GM04503 (cell line): ENCODE measurements around the gene PLXNA4.
"Not testable (repeated sequence)": the region's sequence is repeated elsewhere in the genome, so short reads cannot be mapped to it uniquely, and the experiment has no call there.

Experiments used
- DNase-seq: peaks from one replicate; pipeline ENCODE4 v3.0.0-alpha.2; 2012; ENCODE audit warnings: low read depth

The PLXNA4 gene

DNA sequence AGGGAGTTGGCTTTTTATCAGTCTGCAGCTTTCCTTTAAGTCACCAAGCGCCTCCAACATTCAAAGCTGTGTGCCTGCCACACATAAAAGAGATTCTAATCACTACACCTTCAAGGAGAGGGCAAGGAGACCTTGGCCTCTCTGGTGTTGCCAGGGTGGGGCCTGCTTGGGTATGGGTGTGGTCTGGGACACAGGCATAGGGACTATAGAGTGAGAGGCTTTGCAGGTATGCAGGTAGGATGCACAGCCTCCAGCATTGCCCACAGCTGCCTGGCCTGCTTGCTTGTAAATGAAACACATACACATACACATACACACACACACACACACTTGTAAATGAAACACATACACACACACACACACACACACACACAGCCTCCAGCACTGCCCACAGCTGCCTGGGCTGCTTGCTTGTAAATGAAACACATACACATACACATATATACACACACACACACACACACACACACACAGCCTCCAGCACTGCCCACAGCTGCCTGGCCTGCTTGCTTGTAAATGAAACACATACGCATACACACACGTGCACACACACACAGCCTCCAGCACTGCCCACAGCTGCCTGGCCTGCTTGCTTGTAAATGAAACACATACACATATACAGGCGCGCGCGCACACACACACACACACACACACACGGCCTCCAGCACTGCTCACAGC, 397.7 kb downstream of the PLXNA4 start:
- not testable (repeated sequence) for DNase-seq

DNA sequence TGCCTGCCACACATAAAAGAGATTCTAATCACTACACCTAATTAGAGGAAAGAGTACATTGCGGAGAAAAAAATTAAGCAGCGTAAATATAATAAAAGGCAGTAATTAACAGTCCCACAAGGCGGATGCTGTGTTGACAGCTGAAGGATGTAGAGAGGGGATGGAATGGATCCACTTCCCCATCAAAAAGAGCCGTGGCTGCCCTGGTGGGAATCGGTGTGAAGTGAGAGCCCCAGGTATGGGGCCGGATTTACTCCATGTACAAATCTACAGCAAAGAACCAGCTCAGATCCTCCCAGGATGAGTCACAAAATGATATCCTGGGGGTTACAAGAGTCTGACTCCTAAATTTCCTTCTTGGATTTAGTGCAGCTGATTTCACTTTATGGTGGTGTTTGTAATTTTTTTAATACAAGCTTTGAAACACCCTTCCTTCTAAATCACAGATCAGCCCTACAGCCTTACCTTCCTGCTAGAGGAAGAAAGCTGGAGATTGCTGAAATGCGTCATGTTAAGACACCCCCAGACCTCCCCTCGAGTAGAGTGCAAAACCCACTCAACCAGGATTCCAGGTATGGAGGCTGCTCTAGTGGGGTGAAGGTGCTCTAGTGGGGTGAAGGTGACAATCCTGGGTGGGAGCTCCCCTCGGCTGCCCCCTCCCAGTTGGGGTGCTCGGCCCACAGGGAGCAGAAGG, 398.4 kb downstream of the PLXNA4 start:
- DNase-seq = no peak

DNA sequence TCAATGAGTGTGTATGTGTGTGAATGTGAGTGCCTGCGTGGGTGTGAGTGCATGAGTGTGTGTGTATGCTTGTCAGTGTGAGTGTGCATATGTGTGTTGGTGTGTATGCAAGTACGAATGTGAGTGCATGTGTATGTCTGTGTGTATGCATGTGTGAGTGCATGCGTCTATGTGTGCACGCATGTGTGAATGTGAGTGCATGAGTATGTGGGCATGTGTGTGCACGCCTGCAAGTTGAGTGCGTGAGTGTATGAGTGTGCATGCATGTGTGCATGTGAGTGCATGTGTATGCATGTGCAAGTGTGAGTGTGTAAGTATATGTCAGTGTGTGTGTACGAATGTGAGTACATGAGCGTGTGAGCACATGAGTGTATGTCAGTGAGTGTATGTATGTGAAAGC, 399.6 kb downstream of the PLXNA4 start:
- DNase-seq = no peak

DNA sequence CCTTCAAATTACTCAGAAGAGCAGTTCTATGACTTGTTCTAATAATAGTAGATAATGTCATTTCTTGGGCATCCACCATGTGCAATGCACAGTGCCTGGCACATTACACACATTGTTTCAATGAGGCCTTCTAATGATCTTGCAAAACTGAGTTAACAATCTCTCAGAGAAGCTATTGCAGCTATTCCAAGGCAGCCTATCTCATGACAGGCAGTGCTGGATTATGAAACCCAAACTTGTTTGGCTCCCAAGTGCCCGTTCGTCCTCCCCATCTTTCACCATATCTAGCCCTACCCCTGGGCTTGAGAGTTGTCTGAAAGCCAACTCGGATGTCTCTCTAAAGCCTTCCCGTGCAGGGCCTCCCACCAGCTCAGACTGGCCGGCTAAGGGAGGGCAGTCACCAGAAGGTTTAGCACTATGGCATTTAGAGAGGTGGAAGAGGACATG, 405.1 kb downstream of the PLXNA4 start:
- peak; percentile 6 for DNase-seq

DNA sequence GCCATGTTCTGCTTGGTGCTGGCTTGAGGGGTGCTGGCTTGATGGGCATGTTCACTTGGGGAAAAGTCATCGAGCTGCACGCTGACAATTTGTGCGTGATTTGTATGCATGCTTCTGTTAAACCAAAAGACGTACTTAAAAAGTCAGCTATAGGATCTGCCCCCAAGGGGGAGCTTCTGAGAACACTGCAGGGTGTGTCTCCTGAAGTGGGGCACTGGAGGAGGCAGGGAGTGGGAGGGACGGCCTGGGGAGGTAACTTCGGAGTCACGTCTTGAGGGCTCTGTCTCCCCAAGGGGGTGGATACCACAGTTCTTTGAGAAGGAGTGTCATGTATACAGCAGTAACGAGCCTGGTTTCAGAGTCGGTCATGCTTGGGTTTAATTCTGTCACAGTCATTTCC, 406.5 kb downstream of the PLXNA4 start:
- no peak for DNase-seq

DNA sequence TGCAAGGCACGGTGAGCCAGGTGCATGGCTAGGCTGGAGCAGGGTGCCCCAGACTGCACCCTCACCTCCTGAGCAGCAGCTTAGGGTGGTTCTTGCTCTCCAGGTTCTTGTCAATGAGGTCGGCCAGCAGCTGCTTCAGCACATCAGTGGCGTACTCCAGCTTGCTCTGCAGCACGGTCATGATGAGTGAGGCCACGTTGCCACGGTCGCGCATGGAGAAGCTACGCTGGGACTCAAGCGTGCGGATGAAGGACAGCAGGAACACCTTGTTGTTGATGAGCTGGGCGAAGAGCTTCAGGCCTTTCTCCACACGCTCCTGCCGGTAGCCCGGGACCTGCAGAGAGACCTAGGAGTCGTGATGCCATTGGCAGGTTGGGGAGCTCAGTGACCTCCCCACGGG, 408.0 kb downstream of the PLXNA4 start:
- no peak for DNase-seq

DNA sequence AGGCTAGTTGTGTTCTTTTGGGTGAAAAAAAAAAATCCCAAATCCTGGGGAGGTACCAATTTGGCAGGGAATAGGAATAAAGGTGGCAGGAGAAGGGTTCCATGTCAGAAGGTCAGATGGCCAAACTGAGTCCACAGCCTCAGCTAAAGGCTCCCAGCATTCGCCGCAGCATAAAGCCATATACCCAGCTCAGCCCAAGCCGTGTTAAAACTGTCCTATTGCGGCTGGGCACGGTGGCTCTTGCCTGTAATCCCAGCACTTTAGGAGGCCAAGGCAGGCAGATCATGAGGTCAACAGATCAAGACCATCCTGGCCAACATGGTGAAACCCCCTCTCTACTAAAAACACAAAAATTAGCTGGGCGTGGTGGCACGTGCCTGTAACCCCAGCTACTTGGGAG, 410.6 kb downstream of the PLXNA4 start:
- not testable (repeated sequence) for DNase-seq

DNA sequence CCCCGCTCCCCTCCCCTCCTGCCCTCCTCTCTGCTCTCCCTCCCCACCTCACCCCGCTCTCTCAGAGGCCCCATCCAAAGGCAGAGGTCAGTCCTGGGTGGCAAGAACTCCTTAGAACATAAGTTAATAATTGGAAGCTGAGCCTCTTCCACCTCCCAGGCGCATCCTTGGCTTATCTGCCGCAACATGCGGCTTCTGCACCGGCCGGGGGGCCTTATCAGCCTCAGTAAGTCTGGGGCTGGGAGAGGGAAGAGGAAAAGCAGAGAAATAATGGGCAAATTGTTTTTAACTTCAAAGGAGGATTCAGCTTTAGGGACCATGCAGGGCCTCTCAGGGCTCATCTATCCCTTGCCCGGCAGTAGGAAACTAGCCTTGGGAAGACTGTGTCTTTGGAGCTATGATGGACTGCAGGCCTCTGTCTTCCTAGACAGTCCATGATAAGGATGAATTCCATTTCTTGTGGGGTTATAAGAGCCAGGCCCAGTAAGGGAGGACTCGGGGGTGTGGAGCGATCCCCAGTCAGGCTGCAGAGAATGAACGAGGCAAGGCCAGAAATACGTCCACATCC, 411.6 kb downstream of the PLXNA4 start:
- DNase-seq = no peak

DNA sequence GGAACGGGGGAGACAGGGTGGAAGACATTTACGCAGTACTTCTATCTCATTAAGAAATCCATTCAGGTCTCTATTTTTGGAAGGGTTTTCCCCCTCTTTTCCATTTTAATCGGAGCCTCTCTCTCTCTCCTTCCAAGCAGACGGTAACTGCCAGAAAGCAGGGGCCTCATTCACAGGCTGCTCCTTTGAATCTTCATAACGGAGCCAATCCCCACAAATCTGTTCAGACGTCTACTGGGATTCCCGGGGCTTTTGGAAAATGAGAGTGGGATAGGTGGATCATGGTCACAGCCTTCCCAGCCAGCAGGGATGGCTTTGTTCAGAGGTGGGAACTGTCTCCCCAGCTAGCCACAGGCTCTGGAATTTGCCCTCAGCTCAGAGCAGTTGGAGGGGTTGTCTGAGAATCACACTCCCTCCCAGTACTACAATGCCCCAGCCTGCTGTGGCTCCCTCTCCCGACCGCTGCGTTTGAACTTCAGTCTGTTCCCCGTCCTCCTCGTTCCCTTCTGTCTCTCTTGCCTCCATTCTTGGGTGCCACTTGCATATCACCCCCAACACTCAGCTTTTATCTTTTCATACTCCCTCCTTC, 413.6 kb downstream of the PLXNA4 start:
- DNase-seq = no peak

DNA sequence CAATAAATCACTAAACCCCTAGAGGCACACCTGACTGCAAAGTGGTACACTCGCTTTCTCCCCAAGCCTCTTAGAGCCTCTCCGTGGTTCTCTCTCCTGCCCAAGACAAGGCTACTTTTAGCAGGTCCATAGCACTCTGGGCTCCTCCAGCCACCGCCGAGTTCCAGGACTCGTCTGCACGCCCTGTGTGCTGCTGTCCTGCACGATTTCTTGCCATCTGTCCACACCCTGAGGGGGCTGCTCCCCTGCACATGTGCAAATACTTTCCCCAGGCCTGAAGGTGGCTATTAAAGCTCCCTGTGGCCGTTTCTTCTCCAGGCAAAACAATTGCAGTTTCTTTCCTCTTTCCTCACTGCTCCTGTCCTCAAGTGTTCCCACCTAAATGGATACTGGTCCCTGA, 414.3 kb downstream of the PLXNA4 start:
- no peak for DNase-seq

DNA sequence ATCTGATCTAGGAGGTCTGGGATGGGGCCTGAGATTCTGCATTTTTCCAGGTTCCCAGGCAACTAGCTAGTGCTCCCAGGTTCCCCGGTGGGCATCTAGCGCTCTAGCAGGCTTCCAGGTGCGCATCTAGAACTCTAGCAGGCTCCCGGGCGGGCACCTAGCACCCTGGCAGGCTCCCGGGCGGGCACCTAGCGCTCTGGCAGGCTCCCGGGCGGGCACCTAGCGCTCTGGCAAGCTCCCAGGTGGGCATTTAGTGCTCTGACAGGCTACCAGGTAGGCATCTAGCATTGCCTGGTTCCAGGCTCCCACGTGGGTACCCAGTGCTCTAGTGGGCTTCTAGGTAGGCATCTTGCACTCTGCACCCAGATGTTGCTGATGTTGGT, 414.7 kb downstream of the PLXNA4 start:
- no peak for DNase-seq

DNA sequence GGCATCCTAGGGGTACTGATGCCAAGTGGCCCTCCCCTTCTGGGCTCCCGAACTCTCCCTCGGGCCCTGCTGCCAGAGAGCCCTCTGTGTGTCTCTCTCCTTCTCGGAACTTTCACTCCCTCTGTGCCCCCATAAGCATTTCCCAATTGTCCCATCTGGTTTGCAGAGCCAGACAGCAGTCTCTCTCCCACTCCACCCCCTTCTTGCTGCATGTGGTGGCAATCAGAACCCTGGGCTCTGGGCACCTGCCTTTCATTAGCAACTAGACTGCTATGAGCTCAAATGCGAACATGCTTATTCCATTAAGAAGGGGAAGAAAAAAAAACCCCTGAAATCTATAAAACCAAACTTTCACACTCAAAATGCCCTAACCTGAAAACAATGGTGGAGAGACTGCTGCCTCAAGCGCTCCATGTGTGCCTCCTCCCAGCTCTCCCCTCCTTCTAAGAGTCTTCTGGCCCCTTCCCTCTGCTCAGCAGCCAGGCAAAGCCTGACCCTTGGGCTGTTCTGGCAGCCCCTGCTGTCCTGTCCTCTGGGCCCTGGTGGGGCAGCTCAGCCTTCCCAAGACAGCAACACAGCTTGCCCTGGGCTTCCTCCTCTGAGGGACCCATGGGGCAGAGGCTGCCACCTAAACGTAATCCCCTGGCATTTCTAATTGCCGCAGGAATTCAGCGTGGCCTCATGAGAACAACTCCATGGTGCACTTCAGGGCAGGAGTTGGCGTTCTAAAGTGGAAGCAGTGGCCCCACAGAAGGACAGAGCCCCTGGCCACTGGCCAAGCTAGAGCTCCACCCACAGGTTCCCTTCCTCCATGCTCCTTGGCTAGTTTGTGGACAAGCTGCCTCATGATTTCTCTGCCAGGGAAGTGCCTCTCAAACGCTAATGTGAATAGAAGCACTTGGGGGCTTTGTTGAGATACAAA, 415.4 kb downstream of the PLXNA4 start:
- DNase-seq = peak; percentile 6

DNA sequence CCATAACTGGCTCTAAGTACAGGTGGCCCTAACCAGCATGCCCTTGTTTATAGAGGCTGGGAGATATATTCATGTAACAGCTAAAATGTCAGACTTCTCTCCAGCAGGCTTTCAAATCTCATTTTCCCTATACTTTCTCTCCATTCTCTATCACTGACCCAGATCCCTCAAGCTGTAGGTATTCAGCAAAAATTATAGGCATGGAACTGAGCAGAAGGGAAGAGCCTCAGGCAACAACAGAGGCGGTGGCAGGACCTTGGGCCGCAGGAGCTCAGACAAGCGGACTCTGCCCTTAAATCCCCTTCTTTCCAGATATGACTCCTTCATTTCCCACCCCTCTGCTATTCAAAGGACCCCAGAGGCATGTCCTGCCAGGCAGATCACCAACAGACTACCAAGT, 417.4 kb downstream of the PLXNA4 start:
- no peak for DNase-seq

DNA sequence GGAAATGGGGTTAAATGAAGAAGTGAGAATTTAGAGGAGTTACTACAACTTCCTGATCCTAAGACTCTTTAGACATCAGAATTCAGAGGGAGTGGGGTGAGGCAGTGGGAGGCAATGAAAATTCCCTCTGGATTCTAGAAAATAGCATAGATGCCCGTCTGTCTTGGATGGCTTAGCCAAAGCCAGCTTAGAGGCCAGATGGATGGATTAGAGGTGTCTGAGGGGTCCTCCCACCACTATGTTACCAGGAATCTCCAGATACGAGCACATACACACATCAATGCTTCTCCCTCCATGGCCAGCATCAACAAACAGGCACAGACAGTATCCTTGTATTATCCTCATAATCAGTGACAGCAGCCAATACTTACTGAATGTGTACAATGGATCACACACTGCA, 418.1 kb downstream of the PLXNA4 start:
- DNase-seq = no peak

DNA sequence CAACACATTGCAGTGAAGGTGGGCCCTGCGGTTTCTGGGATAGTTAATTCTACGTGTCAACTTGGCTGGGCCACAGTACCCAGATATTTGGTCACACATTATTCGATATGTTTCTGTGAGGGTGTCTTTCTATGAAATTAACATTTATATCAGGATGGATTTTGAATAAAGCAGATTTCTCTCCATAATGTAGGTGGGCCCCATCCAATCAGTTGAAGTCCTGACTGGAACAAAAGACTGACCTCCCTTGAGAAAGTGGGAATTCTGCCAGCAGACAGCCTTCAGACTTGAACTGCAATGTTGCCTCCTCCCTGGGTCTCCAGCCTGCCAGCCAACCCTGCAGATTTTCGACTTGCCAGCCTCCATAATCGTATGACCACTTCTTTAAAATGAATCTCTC, 420.6 kb downstream of the PLXNA4 start:
- no peak for DNase-seq

DNA sequence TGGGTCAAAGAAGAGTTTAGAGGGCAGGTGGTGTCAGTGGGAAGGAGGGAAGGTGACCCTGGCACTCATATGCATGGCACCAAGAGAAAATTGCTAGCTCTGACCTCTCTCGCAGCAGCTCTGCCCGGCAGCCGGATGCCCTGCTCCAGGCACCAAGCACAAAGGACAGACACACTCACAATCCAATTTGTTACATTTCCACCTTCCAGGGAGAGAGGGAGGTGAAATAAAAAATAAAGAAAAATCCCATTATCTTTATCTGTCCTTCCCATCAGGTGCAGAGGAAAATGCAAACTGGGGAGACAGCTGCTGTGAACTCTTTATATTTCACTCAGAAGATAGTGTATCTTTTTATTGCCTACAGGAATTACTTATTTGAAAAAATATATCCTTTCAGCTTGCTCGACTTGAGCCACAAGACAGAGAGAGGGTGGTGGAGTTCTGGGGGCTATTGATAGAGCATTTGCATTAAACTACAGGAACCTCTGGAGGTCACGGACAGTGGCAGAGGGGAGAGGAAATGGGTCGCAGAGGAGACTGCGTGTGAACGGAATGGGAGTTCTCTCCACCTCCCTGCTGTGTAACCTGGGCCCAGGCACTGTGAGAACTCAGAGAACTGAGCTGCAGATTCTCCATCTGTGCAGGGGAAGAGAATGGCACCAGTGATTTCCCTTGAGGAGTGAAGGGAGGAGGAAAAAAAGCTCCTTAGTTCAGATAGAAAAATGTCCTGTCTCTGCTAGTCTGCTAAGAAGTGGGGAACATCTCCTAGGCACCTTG, 421.4 kb downstream of the PLXNA4 start:
- no peak for DNase-seq

DNA sequence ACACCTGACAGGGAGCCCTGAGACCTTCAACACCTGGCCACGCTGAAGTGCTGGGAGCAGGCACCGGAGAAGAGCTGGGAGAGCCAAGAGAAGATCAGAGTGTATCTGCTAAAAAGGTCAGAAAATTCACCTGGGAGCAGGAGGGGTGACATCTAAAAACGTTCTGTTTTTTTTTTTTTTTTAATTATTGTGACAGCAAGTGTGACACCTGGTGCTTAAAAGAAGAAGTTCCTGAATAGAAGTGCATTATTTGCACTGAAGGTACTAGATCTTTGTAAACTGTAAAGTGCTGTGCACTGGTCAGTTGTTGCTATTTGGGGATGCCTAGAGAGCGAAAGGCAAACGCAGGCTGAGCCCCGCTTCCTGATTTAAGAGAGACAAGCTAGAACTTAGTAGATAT, 422.0 kb downstream of the PLXNA4 start:
- DNase-seq = no peak

DNA sequence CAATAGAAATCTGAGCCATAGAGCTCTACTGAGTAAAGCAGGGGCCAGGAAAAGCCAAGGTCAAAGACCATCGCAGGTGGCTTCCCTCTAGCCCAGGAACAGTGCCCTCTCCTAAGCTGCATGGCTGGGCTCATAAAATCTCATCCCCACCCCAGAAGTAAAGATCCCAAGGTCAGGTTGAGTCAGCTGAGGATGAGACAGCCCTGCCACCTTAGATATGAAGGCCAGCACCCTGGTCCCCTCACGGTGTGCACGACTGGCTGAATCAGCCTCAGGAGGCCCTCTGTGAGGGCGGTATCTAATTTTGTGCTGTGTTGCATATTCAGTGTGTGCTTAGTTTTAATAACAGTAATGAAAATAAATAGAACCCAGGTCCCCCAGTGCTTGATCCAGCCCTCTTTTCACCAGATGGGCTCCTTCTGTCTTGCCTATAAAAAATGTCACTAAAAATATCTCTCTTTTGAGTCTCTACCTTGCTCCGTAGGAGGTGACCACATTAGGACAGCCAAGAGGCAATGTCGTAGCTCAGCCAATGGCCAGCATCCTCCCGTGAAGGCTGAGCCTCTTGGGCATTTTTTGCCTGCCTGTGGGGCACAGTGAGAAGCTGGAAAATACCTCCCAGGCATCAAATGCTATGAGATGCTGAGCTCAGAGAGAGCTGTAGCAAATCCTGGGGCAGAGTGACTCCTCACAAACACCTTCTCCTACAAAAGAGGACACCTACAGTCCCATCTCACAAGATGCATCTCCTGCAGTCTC, 424.0 kb downstream of the PLXNA4 start:
- no peak for DNase-seq

DNA sequence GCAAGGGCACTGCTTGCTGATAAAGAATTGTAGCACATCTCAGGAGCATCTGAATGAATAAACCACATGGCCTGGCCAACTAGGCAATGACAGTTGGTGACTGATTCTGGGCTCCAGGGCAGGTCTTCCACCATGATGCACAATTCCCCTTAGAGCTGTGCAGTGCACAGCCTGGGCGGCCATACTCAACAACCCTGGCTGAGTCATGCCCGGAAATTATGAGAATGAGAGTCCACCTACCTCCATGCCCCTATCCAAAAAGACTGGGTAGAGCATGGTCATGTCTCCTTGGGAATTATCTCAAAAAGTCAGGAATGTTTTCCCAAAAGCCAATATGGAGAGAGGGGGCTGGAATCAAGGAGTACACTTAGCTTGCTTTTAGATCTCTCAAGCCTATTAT, 425.6 kb downstream of the PLXNA4 start:
- no peak for DNase-seq

DNA sequence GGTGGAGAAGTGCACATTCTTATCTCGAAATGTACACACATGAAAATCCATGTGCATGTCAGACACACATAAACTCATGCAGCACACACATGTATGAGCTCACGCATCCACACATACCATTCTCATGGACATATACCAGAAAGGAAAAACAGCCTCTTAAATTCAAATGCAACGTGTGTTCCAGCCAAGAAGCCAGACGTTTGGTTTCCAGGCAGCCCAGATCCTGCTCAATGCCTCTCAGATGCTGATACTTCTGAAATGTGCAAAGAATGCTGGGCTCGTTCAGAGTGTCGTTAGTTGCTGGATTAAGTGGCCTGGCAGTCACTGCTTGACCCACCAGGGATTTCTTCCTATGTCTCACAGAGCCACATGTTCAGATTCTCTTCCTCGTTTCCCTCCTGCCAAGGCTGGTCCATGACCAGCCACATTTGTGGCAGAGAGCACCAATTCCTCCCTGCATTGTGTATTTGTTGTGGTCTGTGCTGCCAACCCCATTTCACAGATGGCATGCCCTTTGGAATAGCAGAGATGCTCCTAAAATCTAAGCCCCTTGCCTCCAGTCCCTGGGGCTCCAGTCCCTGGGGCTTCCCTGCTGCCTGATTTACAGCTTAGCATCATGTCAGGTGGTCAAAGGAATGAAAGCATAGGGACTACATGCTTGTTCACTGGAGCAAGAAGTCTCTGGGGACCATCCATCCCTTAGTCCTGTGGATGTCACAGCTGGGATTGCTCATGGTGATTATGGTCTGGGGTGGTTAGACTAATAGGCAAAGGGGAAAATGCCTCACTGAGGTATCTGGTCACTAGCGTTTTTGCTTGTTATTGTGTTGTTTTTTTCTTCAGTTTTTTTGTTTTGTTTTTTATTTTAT, 426.6 kb downstream of the PLXNA4 start:
- no peak for DNase-seq
